HepG2 (cell line): ENCODE measurements around the gene OR52N4. TPM values are rescaled to one million over a fixed set of nuclear protein-coding genes. Genes with fewer than 3 reads are reported as not detected.

Experiments
- ATAC-seq: fragments of 200-7000 bp; cut with Tn5 transposase; 3 replicates; pipeline ENCODE4 v1.9.1; 2020; ENCODE audit warnings: mild to moderate bottlenecking, moderate library complexity
- BruUV-seq: library from RNA; stranded (reverse); fragments of 400-500 nt; replicated peaks from 2 replicates; lab custom pipeline; 2021; lab: Mats Ljungman, UMichigan
- CTCF ChIA-PET: fragments of 300-600 bp; formaldehyde crosslinking; extraction: SDS; loops from one replicate; lab custom pipeline; 2021; ENCODE audit warnings: low total read pairs, inconsistent platforms, low intra/inter-chr PET ratio; lab: Yijun Ruan, JAX
- POLR2A ChIA-PET: fragments of 350-600 bp; sonication (Branson Sonifier 250); formaldehyde crosslinking; loops from one replicate; lab custom pipeline; 2020; ENCODE audit warnings: antibody characterized with exemption, inconsistent platforms; lab: Yijun Ruan, JAX
- DNase-seq: peaks from one replicate; pipeline ENCODE4 v3.0.0-alpha.2; 2015; ENCODE audit warnings: low spot score
- FAIRE-seq: peaks from 3 replicates; lab custom pipeline; 2011; peaks lifted over from hg19 to GRCh38; lab: Jason Lieb, UNC
- H2AFZ ChIP-seq: one replicate; pipeline ENCODE4 v1.6.1; 2011; ENCODE audit warnings: low read length, inconsistent platforms
- H3K27ac ChIP-seq: fragments of 300-600 bp; 3 replicates; pipeline ENCODE4 v1.8.0; 2011; ENCODE audit warnings: mixed run types, mild to moderate bottlenecking, mixed read lengths, low read length, inconsistent platforms; ENCODE audit not compliant: insufficient read depth; ENCODE audit errors: extremely low read length
- H3K27me3 ChIP-seq, 2 experiments: fragments of 200-600 bp in 1 of 2; 2 replicates in 1 of 2; 3 replicates in 1 of 2; pipeline versions ENCODE4 v1.6.0 to v1.8.0; 2011; ENCODE audit warnings: low read length in 2 of 2, mild to moderate bottlenecking in 2 of 2, moderate library complexity in 2 of 2, inconsistent platforms in 1 of 2; ENCODE audit not compliant: insufficient read depth in 2 of 2, control insufficient read depth in 1 of 2
- H3K36me3 ChIP-seq, 2 experiments: fragments of 200-600 bp in 1 of 2; replicated peaks in 1 of 2; 2 replicates in 1 of 2; 3 replicates in 1 of 2; pipeline versions ENCODE4 v1.5.1 to v1.8.0; 2011; ENCODE audit warnings: low read length in 2 of 2, inconsistent platforms in 1 of 2; ENCODE audit not compliant: insufficient read depth in 2 of 2, control insufficient read depth in 1 of 2
- H3K4me1 ChIP-seq: 2 replicates; pipeline ENCODE4 v1.5.1; 2012; ENCODE audit warnings: low read length, inconsistent platforms; ENCODE audit not compliant: insufficient read depth
- H3K4me2 ChIP-seq: 2 replicates; pipeline ENCODE4 v1.6.0; 2011; ENCODE audit warnings: low read depth, low read length, inconsistent platforms
- H3K4me3 ChIP-seq, 3 experiments: fragments of 200-600 bp in 1 of 3; sonication (generic), shearing (Covaris generic) in 1 of 3; replicated peaks in 1 of 3; 2 replicates each; pipeline ENCODE4 v1.5.1; 2011 to 2016; ENCODE audit warnings: low read length in 3 of 3, inconsistent platforms in 2 of 3, low read depth in 2 of 3, mild to moderate bottlenecking in 2 of 3, control low read depth in 1 of 3, mixed read lengths in 1 of 3; ENCODE audit not compliant: insufficient read depth in 1 of 3
- H3K79me2 ChIP-seq: one replicate; pipeline ENCODE4 v1.6.1; 2011; ENCODE audit warnings: low read length, inconsistent platforms; ENCODE audit not compliant: insufficient read depth
- H3K9ac ChIP-seq: 2 replicates; pipeline ENCODE4 v1.6.0; 2011; ENCODE audit warnings: mild to moderate bottlenecking, low read depth, low read length, inconsistent platforms; ENCODE audit not compliant: insufficient read depth
- H3K9me3 ChIP-seq: 2 replicates; pipeline ENCODE4 v1.5.1; 2012; ENCODE audit warnings: mild to moderate bottlenecking, low read length
- H4K20me1 ChIP-seq: 2 replicates; pipeline ENCODE4 v1.6.0; 2011; ENCODE audit warnings: inconsistent platforms, mild to moderate bottlenecking, low read length, moderate library complexity; ENCODE audit not compliant: insufficient read depth
- ATF4 ChIP-seq, 2 experiments: fragments of 450-650 bp in 1 of 2; sonication (generic) in 1 of 2; formaldehyde crosslinking; IDR thresholded peaks; 2 replicates each; pipeline versions ENCODE4 v1.5.0 to v1.8.0; 2020 to 2022; ENCODE audit warnings: mild to moderate bottlenecking in 1 of 2, missing genetic modification reagents in 1 of 2
- FOSL1 ChIP-seq: sonication (generic); formaldehyde crosslinking; IDR thresholded peaks from 2 replicates; pipeline ENCODE4 v1.9.0; 2021; ENCODE audit warnings: missing genetic modification reagents, borderline replicate concordance
- HNRNPK ChIP-seq: fragments of 200-400 bp; formaldehyde crosslinking; IDR thresholded peaks from 2 replicates; pipeline ENCODE4 v1.6.1; 2018; ENCODE audit warnings: low read length, low read depth, moderate library complexity, mild to moderate bottlenecking; ENCODE audit not compliant: poor library complexity, severe bottlenecking
- MAX ChIP-seq: IDR thresholded peaks from 2 replicates; pipeline ENCODE4 v1.6.1; 2012; ENCODE audit warnings: inconsistent platforms
- MBD4 ChIP-seq: IDR thresholded peaks from 2 replicates; pipeline ENCODE4 v1.6.1; 2012; ENCODE audit warnings: low read length, inconsistent platforms, borderline replicate concordance
- MXI1 ChIP-seq: IDR thresholded peaks from 3 replicates; pipeline ENCODE4 v1.6.1; 2012; ENCODE audit warnings: low read depth, low read length, inconsistent platforms, borderline replicate concordance
- NONO ChIP-seq, 2 experiments: fragments of 450-650 bp in 1 of 2; sonication (generic) in 1 of 2; formaldehyde crosslinking in 1 of 2; IDR thresholded peaks in 1 of 2; conservative IDR thresholded peaks in 1 of 2; 2 replicates each; pipeline versions ENCODE4 v1.6.1 to v1.8.0; 2017 to 2022; ENCODE audit warnings: mild to moderate bottlenecking in 1 of 2, missing genetic modification reagents in 1 of 2, moderate library complexity in 1 of 2
- PHF21A ChIP-seq: sonication (generic); formaldehyde crosslinking; IDR thresholded peaks from 2 replicates; pipeline ENCODE4 v1.5.0; 2020; ENCODE audit warnings: mild to moderate bottlenecking, missing genetic modification reagents
- SP5 ChIP-seq: IDR thresholded peaks from 2 replicates; pipeline ENCODE4 v1.6.1; 2016; ENCODE audit warnings: low read depth, borderline replicate concordance
- ZBED4 ChIP-seq: sonication (generic); formaldehyde crosslinking; IDR thresholded peaks from 2 replicates; pipeline ENCODE4 v1.4.0; 2020; ENCODE audit warnings: missing genetic modification reagents, borderline replicate concordance
- ZMAT5 ChIP-seq: sonication (generic); formaldehyde crosslinking; IDR thresholded peaks from 2 replicates; pipeline ENCODE4 v1.5.0; 2020; ENCODE audit warnings: mild to moderate bottlenecking, low read depth, missing genetic modification reagents, borderline replicate concordance
- ZNF737 ChIP-seq: sonication (generic); formaldehyde crosslinking; IDR thresholded peaks from 2 replicates; pipeline ENCODE4 v1.5.0; 2020; ENCODE audit warnings: missing genetic modification reagents, mild to moderate bottlenecking, borderline replicate concordance
- WGBS: methylation state at CpG from one replicate; pipeline ENCODE4 v1.1.6; 2017; ENCODE audit warnings: low lambda C conversion rate; 5-methylcytosine and 5-hydroxymethylcytosine counted together
- in situ Hi-C: cut with HindIII; loops from 2 replicates; pipeline ENCODE4 v1.10.0; 2017; ENCODE audit warnings: low pct_unique_long_range_greater_than_20kb; ENCODE audit not compliant: extremely low pct_ligation_motif_present
- intact Hi-C: fragments of 100-400 bp; cut with micrococcal nuclease; formaldehyde crosslinking; loops from one replicate; pipeline ENCODE4 v1.10.0; 2022; ENCODE audit not compliant: unreplicated experiment
- polyA plus RNA-seq, 8 experiments: library from polyadenylated mRNA; depleted of rRNA in 3 of 8; stranded (reverse) in 7 of 8; unstranded in 1 of 8; fragments of >200 nt; fragmentation: Illumina TruSeq in 4 of 8; extraction: Trizol in 4 of 8; gene quantifications; 2 replicates each; pipeline versions ENCODE4 v1.2.1 to v1.2.3, GENCODE V29; 2011 to 2016; ENCODE audit warnings: low read depth in 4 of 8, missing spikeins in 1 of 8, mixed read lengths in 1 of 8; ENCODE audit not compliant: insufficient read depth in 1 of 8
- total RNA-seq, 5 experiments: library from RNA; depleted of rRNA; stranded (reverse); fragments of >200 nt; fragmentation: Illumina TruSeq; extraction: Trizol; gene quantifications; 2 replicates each; pipeline ENCODE4 v1.2.3, GENCODE V29; 2016; ENCODE audit warnings: low read depth in 1 of 5

The OR52N4 gene
- total and polyA plus RNA-seq, 2 of the 13 experiments (the other 11 are each of a cell fraction or from before 2014, with no cell fraction given), result 0.09 to 0.30 TPM

- TF ChIP-seq MBD4, result no peak
- no peak for TF ChIP-seq HNRNPK
- no peak for TF ChIP-seq FOSL1
- TF ChIP-seq PHF21A (CRISPR knock-in tag), result no peak
- no peak for TF ChIP-seq MAX
- no peak for TF ChIP-seq ATF4 (CRISPR knock-in tag; IDR thresholded peaks at IDR 0.05)
- TF ChIP-seq SP5 (CRISPR knock-in tag), result no peak
- TF ChIP-seq MXI1, result no peak
- no peak for TF ChIP-seq ZNF737 (CRISPR knock-in tag)
- TF ChIP-seq ZBED4, result no peak
- no peak for TF ChIP-seq NONO (IDR thresholded peaks at IDR 0.05)
- TF ChIP-seq NONO (CRISPR knock-in tag; conservative IDR thresholded peaks at IDR 0.05), result no peak
- no peak for TF ChIP-seq ZMAT5 (CRISPR knock-in tag)
- BruUV-seq, result no TSS peak
- H3K27me3 ChIP-seq, result no peaks in the 10 kb centered on the region
- H3K4me3 ChIP-seq, result no peak overlapping the region
- no peaks in the 10 kb centered on the region for H3K79me2 ChIP-seq
- intact Hi-C loops (no loop called here), in situ Hi-C loops (no loop called here)
- H3K9me3 ChIP-seq, result no peaks in the 10 kb centered on the region
- DNase-seq, result no peak
- CTCF ChIA-PET, result no interaction called here
- WGBS, result 18% methylated on average over 6 of the region's 6 CpGs
- H3K9ac ChIP-seq, result no peak overlapping the region
- POLR2A ChIA-PET, result no interaction called here
- H3K4me2 ChIP-seq, result no peak overlapping the region
- H3K4me1 ChIP-seq, result no peaks in the 10 kb centered on the region
- H4K20me1 ChIP-seq, result no peaks in the 10 kb centered on the region
- ATAC-seq, result no peak
- H3K27ac ChIP-seq, result no peak overlapping the region
- no peaks in the 10 kb centered on the region for H3K36me3 ChIP-seq
- no peak overlapping the region for H2AFZ ChIP-seq
- no peak for FAIRE-seq
These were observed 16.2 kb upstream of the OR52N4 start for GRCh38 chr11:5737670-5738392.
